HG03565 (cell line): ENCODE measurements around the gene SEMA4D.
"Not testable (repeated sequence)": the region's sequence is repeated elsewhere in the genome, so short reads cannot be mapped to it uniquely, and the experiment has no call there.

Experiments used
- ATAC-seq: cut with Tn5 transposase; IDR thresholded peaks from one replicate; pipeline ENCODE4 v1.9.1; 2021; ENCODE audit warnings: mild to moderate bottlenecking, moderate library complexity; ENCODE audit not compliant: unreplicated experiment

Gene SEMA4D

GRCh38 chr9:89375191-89375760, 122.6 kb downstream of the SEMA4D start:
- ATAC-seq, result peak; percentile 78

GRCh38 chr9:89374176-89374575, 123.7 kb downstream of the SEMA4D start:
- ATAC-seq, result no peak

GRCh38 chr9:89372979-89373378, 124.9 kb downstream of the SEMA4D start:
- ATAC-seq, result no peak

- ATAC-seq, result no peak
Measured at GRCh38 chr9:89372230-89372816, 125.6 kb downstream of the SEMA4D start.

- ATAC-seq, result not testable (repeated sequence)
Measured at GRCh38 chr9:89371791-89372190, 126.1 kb downstream of the SEMA4D start.

- ATAC-seq, result no peak
Measured at GRCh38 chr9:89370593-89370992, 127.3 kb downstream of the SEMA4D start.

- no peak for ATAC-seq
Measured at GRCh38 chr9:89368978-89369377, 128.9 kb downstream of the SEMA4D start.

GRCh38 chr9:89368550-89368949, 129.4 kb downstream of the SEMA4D start:
- ATAC-seq, result no peak

- ATAC-seq, result no peak
Measured at GRCh38 chr9:89367726-89368437, 130.0 kb downstream of the SEMA4D start.

- ATAC-seq, result no peak
Measured at GRCh38 chr9:89367281-89367680, 130.6 kb downstream of the SEMA4D start.

- ATAC-seq, result no peak
Measured at GRCh38 chr9:89366711-89367110, 131.2 kb downstream of the SEMA4D start.

GRCh38 chr9:89365532-89365912, 132.4 kb downstream of the SEMA4D start:
- ATAC-seq, result no peak

GRCh38 chr9:89364666-89365531, 133.0 kb downstream of the SEMA4D start:
- no peak for ATAC-seq

- no peak for ATAC-seq
Measured at GRCh38 chr9:89363921-89364665, 133.8 kb downstream of the SEMA4D start.

GRCh38 chr9:89363311-89363670, 134.6 kb downstream of the SEMA4D start:
- ATAC-seq, result no peak

- ATAC-seq, result no peak
Measured at GRCh38 chr9:89362647-89363310, 135.1 kb downstream of the SEMA4D start.

- no peak for ATAC-seq
Measured at GRCh38 chr9:89361816-89362646, 135.9 kb downstream of the SEMA4D start.

- ATAC-seq, result no peak
Measured at GRCh38 chr9:89361031-89361430, 136.9 kb downstream of the SEMA4D start.

- ATAC-seq, result no peak
Measured at GRCh38 chr9:89360465-89360864, 137.4 kb downstream of the SEMA4D start.
